ENCODE data around the gene KIF21B. TPM values are rescaled to one million over a fixed set of nuclear protein-coding genes. Genes with fewer than 3 reads are reported as not detected.

Gene KIF21B
- total RNA-seq, 1 experiment from 2014 or later = 0.33 TPM

DNA sequence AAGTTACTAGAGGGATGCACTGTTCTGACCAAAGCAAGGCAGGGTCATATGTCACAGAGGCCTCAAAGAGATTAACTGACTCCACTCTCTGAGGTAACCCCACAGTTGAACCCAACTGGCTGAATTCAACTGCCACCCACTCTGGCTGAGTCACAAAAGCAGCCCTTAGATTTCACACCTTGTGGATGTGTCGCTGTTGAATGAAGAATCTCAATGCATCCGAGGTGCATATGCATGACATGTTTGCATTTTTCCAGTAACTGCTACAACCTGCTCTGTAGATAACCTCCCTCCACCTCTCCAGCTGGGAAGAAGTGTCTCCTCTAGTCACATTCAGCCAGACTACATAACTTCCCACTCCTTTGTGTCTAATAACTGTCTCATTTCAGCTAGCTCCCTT lies 27.9 kb upstream of the KIF21B start:
- no peaks in the 10 kb centered on the region for H3K36me3 ChIP-seq
- H3K4me3 ChIP-seq = no peak overlapping the region
- no peaks in the 10 kb centered on the region for H3K9me3 ChIP-seq
- peaks cover 4% of the 10 kb centered on the region; the same call in 1 of the 2 replicates for H3K27me3 ChIP-seq
- no peak for DNase-seq

- Histone ChIP-seq H3K27me3 (peaks cover 4% of the 10 kb centered on the region; the same call in 1 of the 2 replicates), H3K4me3 (no peak overlapping the region), H3K9me3 (no peaks in the 10 kb centered on the region), H3K36me3 (no peaks in the 10 kb centered on the region)
- DNase-seq = no peak
Observed at GRCh38 chr1:201050515-201051277, 27.2 kb upstream of the KIF21B start.

- Histone ChIP-seq H3K27me3 (peaks cover 4% of the 10 kb centered on the region; the same call in 1 of the 2 replicates), H3K36me3 (no peaks in the 10 kb centered on the region), H3K4me3 (no peak overlapping the region), H3K9me3 (no peaks in the 10 kb centered on the region)
- no peak for DNase-seq
Observed at GRCh38 chr1:201049248-201049831, 25.8 kb upstream of the KIF21B start.

DNA sequence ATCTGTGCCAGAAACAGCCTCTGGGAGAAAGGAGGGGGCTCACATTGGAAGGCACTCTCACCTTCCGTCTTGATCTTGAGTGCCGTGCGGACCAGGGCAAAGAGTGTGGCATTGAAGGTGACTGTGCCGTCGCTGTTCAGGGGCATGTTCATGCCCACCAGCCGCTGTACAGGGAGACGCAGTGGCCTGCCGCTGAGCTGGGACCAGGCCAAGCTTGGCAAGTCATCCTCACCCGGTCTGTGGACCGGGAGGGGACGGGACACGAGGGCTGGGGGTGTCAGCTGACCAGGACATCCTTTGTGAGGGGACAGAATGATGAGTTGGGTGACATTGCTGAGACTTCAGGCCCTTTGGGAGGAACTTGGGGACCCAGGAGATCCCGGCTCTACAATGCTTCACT lies 25.0 kb upstream of the KIF21B start:
- H3K27me3 ChIP-seq = peaks cover 4% of the 10 kb centered on the region; the same call in 1 of the 2 replicates
- H3K4me3 ChIP-seq = no peak overlapping the region
- H3K9me3 ChIP-seq = no peaks in the 10 kb centered on the region
- H3K36me3 ChIP-seq = no peaks in the 10 kb centered on the region
- DNase-seq = no peak

DNA sequence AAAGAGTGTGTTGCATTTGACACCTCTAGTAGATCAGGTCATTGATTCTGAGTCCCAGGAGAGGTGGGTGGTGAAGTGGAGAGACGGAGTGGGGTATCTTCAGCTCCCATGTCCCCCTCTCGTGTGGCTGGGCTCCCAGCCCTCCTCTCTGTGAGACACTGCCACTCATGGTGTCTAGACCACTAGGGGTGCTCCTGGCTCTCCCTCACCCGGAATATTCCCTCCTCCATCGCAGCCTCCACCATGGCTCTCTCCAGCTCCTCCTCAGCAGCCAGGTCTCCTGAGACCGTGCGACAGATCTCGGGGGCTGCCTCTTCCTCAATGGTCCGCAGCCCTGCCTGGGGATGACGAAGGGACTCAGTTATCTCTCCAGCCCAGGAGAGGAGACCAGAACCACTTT lies 20.6 kb upstream of the KIF21B start:
- no peak overlapping the region for H3K4me3 ChIP-seq
- H3K36me3 ChIP-seq = no peaks in the 10 kb centered on the region
- H3K9me3 ChIP-seq = no peaks in the 10 kb centered on the region
- no peak for DNase-seq
- H3K27me3 ChIP-seq = peaks cover 2% of the 10 kb centered on the region; the same call in 1 of the 2 replicates

DNA sequence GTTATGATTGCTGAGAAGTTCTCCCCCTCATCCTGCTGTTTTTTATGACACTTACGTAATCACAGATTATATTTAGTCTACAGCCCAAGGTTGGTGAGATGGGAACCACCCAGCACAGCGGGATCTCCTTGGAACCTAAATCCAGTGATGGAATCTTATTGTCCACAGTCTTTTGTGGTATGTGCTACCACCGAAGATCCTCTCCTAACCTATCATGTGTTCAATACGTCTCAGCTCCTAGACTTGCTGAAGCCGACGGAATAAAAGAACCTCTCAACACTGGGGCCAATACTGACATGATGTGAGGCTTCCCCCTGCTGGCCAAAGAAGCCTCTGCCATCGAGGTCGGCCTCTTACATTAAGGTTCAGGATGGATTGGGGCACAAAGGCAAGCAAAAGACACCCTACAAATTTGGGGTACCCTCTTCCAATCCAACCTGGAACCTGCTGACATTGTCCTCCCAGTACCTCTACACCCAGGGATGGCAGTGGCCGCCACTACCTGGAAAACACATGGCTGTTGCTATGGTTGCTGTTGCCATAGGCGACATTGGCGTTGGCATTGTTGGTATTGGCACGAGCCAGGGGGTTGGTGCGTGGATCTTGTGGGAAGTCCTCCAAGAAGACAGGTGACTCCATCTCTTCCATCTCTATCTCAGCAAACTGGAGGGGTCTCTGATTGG lies 19.4 kb upstream of the KIF21B start:
- DNase-seq = peak; percentile 49

DNA sequence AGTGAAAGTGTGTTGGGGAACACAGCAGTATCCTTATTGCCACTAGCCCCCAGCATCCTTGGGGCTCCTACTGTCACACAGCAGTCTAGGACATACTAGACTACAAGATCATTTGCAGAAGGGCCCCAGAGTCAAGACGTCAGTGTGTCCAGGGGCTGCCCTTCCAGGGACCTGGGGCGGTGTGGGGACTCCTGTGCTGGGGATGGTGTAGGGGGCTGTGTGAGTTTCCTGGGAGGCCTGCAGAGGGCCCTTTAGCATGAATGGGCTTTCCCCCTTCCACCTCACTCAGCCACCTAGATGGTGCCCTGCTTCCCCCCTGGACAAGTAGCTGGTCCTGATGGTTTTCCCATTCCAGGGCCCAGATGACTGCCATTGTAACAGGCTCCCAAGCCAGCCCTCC lies 17.5 kb upstream of the KIF21B start:
- DNase-seq = no peak
- Histone ChIP-seq H3K27me3 (no peaks in the 10 kb centered on the region), H3K36me3 (no peaks in the 10 kb centered on the region), H3K9me3 (no peaks in the 10 kb centered on the region), H3K4me3 (no peak overlapping the region)

More for the DNA sequence above, 19.4 kb upstream of the KIF21B start:
- Histone ChIP-seq H3K9me3 (no peaks in the 10 kb centered on the region), H3K27me3 (no peaks in the 10 kb centered on the region), H3K4me3 (no peak overlapping the region), H3K36me3 (no peaks in the 10 kb centered on the region)

DNA sequence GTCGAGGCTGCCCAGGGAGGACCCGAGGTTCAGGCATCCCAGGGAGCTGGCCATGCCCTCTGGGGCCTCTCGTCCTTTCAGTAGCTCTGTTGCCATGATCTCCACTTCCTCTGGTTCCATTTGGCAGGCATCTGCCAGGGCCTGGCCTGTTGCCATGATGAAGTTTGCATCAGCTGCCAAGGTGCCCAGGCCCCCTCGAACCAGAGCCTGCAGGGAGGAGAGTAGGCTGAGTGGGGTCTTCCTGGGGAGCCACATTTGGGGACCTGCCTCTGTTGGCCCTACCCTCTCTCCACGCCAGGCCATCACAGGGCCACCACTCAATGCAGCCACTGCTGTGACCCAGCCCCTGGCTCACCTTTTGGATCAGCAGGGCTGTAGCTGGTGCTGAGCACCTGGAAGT lies 16.4 kb upstream of the KIF21B start:
- no peak for DNase-seq
- no peaks in the 10 kb centered on the region for H3K36me3 ChIP-seq
- H3K4me3 ChIP-seq = no peak overlapping the region
- H3K27me3 ChIP-seq = no peaks in the 10 kb centered on the region
- no peaks in the 10 kb centered on the region for H3K9me3 ChIP-seq

DNA sequence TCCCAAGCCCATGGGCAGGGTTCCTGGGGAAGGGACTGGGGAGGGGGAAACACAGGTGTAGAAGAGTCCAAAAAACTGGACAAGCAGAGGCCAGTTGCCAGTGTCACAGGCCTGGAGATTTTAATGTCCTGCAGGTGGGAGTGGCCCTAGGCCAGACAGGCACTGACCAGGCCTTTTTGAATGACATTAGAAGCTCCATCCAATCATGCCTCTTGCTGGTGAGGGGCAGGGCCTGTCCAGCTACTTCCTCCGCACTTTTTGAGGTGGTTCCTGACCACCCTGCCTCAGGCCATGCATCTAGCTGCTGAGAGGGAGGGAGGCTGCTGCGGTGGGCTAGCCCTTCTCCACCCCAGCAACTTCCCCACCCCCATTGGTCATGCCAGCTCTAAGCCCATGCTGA lies 15.9 kb upstream of the KIF21B start:
- Histone ChIP-seq H3K27me3 (no peaks in the 10 kb centered on the region), H3K4me3 (no peak overlapping the region), H3K9me3 (no peaks in the 10 kb centered on the region), H3K36me3 (no peaks in the 10 kb centered on the region)
- DNase-seq = no peak

GRCh38 chr1:201038186-201038876 lies 14.8 kb upstream of the KIF21B start:
- Histone ChIP-seq H3K4me3 (no peak overlapping the region), H3K9me3 (no peaks in the 10 kb centered on the region), H3K36me3 (no peaks in the 10 kb centered on the region), H3K27me3 (no peaks in the 10 kb centered on the region)
- DNase-seq = no peak

DNA sequence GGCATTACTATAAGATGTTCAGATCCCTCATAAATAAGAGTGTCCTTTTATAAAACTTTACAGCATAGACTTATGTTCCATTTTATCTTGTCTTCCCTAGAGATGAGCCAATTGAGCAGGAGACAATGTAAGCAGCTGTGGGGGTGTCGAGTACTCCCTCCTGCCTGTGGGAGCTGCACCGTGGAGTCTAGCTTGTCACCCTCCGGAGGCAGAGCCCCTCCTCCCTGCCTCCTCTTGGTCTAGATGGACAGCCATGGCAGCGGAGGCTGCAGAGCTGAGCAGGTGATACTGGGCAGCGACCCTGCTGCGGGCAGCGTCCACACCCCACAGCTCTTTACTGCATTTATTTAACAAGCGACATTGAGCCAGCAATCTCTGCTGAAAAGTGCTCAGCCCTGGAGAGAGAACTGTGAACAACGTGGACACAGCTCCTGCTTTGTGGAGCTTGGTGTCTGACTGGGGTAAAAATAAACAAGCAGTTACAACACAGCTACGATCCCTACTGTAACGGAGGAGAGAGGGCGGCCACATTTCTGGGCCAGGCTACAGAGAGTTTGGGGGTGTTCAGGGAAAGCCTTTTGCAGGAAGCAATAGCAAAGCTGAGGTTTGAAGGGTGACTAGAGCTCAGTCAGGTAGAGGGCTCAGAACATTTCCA lies 12.8 kb upstream of the KIF21B start:
- no peak overlapping the region for H3K4me3 ChIP-seq
- H3K27me3 ChIP-seq = no peaks in the 10 kb centered on the region
- DNase-seq = no peak
- H3K36me3 ChIP-seq = no peaks in the 10 kb centered on the region
- no peaks in the 10 kb centered on the region for H3K9me3 ChIP-seq

DNA sequence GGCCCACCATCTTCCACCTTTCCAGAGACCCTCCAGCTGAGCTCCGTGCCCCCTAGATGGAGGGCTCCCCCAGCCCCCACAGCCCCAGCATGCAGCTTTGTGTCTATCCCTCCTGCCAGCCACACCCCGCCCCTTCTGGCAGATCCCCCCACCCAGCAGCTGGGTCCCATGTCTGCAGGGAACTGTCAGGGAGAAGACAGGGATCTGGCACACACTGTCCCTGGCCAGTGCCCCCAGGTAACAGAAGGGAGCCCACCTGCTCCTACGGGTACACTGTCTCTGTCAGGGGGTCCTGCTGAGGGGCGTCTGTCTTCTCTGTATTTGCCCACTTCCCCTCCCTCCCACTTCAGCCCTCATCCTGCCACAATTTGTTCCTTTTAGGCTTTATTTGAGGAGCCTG lies 11.2 kb upstream of the KIF21B start:
- DNase-seq = no peak
- no peaks in the 10 kb centered on the region for H3K27me3 ChIP-seq

GRCh38 chr1:201032408-201032807 lies 8.9 kb upstream of the KIF21B start:
- Histone ChIP-seq H3K9me3 (no peaks in the 10 kb centered on the region), H3K36me3 (no peaks in the 10 kb centered on the region), H3K27me3 (no peaks in the 10 kb centered on the region), H3K4me3 (no peak overlapping the region)
- DNase-seq = no peak

More for the DNA sequence above, 11.2 kb upstream of the KIF21B start:
- Histone ChIP-seq H3K9me3 (no peaks in the 10 kb centered on the region), H3K36me3 (no peaks in the 10 kb centered on the region), H3K4me3 (no peak overlapping the region)

GRCh38 chr1:201028461-201028889 lies 5.0 kb upstream of the KIF21B start:
- DNase-seq = no peak
- Histone ChIP-seq H3K4me3 (no peak overlapping the region), H3K36me3 (no peaks in the 10 kb centered on the region), H3K27me3 (no peaks in the 10 kb centered on the region), H3K9me3 (no peaks in the 10 kb centered on the region)

- H3K36me3 ChIP-seq = no peaks in the 10 kb centered on the region
- no peak overlapping the region for H3K4me3 ChIP-seq
- H3K9me3 ChIP-seq = no peaks in the 10 kb centered on the region
- DNase-seq = no peak
- H3K27me3 ChIP-seq = 0 out of 2 replicates have a peak, but pooled peaks cover 4% of the 10 kb centered on the region
Observed at GRCh38 chr1:201026836-201027235, 3.3 kb upstream of the KIF21B start.

DNA sequence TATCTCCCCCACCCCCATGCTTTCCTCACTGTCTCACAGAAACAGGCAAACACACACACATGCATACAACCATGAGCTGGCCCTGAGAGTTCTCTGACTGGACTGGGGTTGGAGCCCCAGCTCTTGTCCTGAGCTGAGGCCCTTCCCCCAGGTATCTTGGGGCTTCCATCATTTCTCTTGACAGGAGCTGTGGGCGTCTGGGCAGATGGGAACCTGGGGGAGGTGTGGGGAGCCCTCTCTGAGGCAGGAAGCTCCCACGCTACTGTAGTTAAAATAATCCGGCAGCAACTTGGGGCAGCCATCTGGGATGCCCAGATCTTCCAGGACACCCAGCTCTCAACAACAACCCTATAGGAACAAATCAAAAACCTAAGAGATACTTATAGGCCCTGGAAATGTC lies 2.7 kb upstream of the KIF21B start:
- Histone ChIP-seq H3K4me3 (no peak overlapping the region), H3K9me3 (no peaks in the 10 kb centered on the region), H3K27me3 (0 out of 2 replicates have a peak, but pooled peaks cover 4% of the 10 kb centered on the region), H3K36me3 (no peaks in the 10 kb centered on the region)
- no peak for DNase-seq

Data from MG63 (cell line).